ENCODE data around the gene SARS1.

DNA sequence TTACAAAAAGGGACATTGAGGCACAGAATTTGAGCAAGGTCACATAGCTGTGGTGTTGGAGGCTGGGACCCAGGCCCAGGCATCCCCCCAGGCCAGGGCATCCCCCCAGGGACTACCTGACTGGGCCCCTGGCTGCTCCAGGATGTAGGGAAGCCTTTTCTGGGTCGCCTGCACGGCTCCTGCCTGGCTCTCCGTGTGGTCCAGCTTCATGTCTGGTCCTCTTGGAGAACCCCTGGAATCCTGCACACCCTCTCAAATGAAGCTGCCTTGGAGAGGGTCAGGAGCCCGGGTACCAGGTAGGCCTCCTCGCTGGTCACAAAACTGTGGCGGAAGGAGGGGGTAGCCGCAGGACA is 34.7 kb downstream of the SARS1 start:
- TF ChIP-seq, protein P1, sequence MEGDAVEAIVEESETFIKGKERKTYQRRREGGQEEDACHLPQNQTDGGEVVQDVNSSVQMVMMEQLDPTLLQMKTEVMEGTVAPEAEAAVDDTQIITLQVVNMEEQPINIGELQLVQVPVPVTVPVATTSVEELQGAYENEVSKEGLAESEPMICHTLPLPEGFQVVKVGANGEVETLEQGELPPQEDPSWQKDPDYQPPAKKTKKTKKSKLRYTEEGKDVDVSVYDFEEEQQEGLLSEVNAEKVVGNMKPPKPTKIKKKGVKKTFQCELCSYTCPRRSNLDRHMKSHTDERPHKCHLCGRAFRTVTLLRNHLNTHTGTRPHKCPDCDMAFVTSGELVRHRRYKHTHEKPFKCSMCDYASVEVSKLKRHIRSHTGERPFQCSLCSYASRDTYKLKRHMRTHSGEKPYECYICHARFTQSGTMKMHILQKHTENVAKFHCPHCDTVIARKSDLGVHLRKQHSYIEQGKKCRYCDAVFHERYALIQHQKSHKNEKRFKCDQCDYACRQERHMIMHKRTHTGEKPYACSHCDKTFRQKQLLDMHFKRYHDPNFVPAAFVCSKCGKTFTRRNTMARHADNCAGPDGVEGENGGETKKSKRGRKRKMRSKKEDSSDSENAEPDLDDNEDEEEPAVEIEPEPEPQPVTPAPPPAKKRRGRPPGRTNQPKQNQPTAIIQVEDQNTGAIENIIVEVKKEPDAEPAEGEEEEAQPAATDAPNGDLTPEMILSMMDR (IDR thresholded peaks at IDR 0.05; ENCODE audit: insufficient read depth, low read length, poor library complexity, severe bottlenecking) = no peak
- TF ChIP-seq EZH2phosphoT487 (conservative IDR thresholded peaks at IDR 0.05; ENCODE audit: low read length) = no peak

Data from SU-DHL-6 (cell line).